GM12878 (cell line): ENCODE results near the gene CTSA. TPM values are rescaled to one million over a fixed set of nuclear protein-coding genes. Genes with fewer than 3 reads are reported as not detected.

ENCODE experiments used
- CBX5 ChIP-seq: sonication (generic); IDR thresholded peaks from 2 replicates; pipeline ENCODE4 v1.6.1; 2016; ENCODE audit warnings: low read depth, moderate library complexity, mild to moderate bottlenecking, inconsistent platforms
- EP300 ChIP-seq, 2 experiments: fragments of 150-350 bp in 1 of 2; IDR thresholded peaks; 2 replicates each; pipeline ENCODE4 v1.6.1; 2011 to 2012; ENCODE audit warnings: low read depth in 2 of 2, low read length in 2 of 2, borderline replicate concordance in 1 of 2, improper control_type of control experiment in 1 of 2, inconsistent platforms in 1 of 2; ENCODE audit not compliant: control insufficient read depth in 1 of 2
- GABPA ChIP-seq: IDR thresholded peaks from 2 replicates; pipeline ENCODE4 v1.6.1; 2014; ENCODE audit warnings: antibody characterized with exemption, low read depth, mild to moderate bottlenecking, inconsistent platforms
- KDM1A ChIP-seq: fragments of 200-600 bp; sonication (generic); IDR thresholded peaks from 2 replicates; pipeline ENCODE4 v1.6.1; 2016; ENCODE audit warnings: borderline replicate concordance
- NBN ChIP-seq: fragments of 450-650 bp; IDR thresholded peaks from 2 replicates; pipeline ENCODE4 v1.6.1; 2016
- PML ChIP-seq: IDR thresholded peaks from 2 replicates; pipeline ENCODE4 v1.6.1; 2012; ENCODE audit warnings: low read length, inconsistent platforms
- POLR2AphosphoS5 ChIP-seq: IDR thresholded peaks from 2 replicates; pipeline ENCODE4 v1.6.1; 2011; ENCODE audit warnings: mild to moderate bottlenecking, low read length, inconsistent platforms
- RUNX3 ChIP-seq: IDR thresholded peaks from 2 replicates; pipeline ENCODE4 v1.6.1; 2012; ENCODE audit warnings: low read length, inconsistent platforms
- SUPT20H ChIP-seq: IDR thresholded peaks from 2 replicates; pipeline ENCODE4 v1.6.1; 2011; ENCODE audit warnings: low read depth, mild to moderate bottlenecking, low read length, moderate library complexity, borderline replicate concordance; ENCODE audit not compliant: control insufficient read depth
- polyA plus RNA-seq, 11 experiments: library from polyadenylated mRNA; depleted of rRNA in 4 of 11; unstranded in 6 of 11; stranded (reverse) in 5 of 11; fragments of >200 nt; fragmentation: Nextera tagmentation in 4 of 11; fragmentation: Illumina TruSeq in 1 of 11; extraction: Ambion mirVana in 4 of 11; extraction: Trizol in 1 of 11; gene quantifications; 1 replicate in 1 of 11; 2 replicates in 10 of 11; pipeline versions ENCODE4 v1.2.1 to v1.2.3, GENCODE V29; 2011 to 2016; ENCODE audit warnings: inconsistent platforms in 2 of 11, missing spikeins in 2 of 11, low read depth in 1 of 11
- total RNA-seq, 4 experiments: library from RNA; depleted of rRNA in 3 of 4; stranded (reverse); fragments of >200 nt in 3 of 4; fragmentation: Illumina TruSeq in 1 of 4; extraction: Trizol in 1 of 4; gene quantifications; 2 replicates each; pipeline versions ENCODE4 v1.2.1 to v1.2.3, GENCODE V29; 2013 to 2021
- TF ChIP-seq, protein P1 (sequence below): IDR thresholded peaks from 2 replicates; pipeline ENCODE4 v1.6.1; 2011; ENCODE audit warnings: borderline replicate concordance, low read depth, mild to moderate bottlenecking, moderate library complexity, low read length; ENCODE audit not compliant: insufficient read depth, poor library complexity, severe bottlenecking
- TF ChIP-seq, protein P2 (sequence below): fragments of 150-350 bp; IDR thresholded peaks from 2 replicates; pipeline ENCODE4 v1.6.1; 2016; ENCODE audit warnings: low read depth, low read length

Gene CTSA
- total and polyA plus RNA-seq, 10 of the 15 experiments (the other 5 are each of a cell fraction or from before 2014, with no cell fraction given), result 7.1 to 67.0 (median 36.2) TPM

DNA sequence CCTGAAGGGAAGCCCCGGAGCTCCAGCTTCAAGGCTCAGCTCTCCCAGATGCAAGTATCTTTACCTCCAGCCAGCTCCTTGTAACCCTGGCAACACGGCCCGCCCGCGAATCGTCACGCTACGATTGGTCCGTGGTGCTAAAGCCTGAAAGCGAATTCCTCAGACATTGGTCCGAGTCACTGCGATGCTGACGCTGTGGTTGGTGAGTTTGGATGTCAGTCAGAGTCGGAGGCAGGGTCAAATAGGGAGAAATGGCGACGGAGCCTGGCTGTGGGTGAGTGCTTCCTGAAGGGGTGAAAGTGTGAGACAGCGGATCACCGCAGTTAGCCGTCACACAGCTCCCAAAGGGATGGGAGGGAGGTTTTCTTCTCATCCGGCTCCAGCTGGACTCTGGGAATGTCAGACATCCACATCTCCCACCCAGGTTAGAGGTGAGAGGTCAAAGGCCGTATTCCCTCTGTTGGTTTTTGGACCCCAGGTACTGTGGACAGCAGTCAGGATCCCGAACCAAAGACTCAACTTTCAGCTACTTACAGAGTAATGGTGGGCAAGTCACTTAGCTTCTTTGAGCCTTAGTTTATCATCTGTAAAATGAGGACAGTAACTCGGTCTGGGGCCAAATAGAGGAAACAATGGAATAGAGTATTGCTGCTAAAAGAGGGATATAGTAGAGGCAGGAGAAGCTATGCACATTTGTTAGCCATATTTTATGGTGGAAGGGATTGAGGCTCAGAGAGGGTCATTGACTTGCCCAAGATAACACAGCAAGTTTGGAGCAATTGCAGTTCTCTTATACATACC is 9.9 kb upstream of the CTSA start, which contains the start of gene ZSWIM1 (continued):
- TF ChIP-seq, protein P1, sequence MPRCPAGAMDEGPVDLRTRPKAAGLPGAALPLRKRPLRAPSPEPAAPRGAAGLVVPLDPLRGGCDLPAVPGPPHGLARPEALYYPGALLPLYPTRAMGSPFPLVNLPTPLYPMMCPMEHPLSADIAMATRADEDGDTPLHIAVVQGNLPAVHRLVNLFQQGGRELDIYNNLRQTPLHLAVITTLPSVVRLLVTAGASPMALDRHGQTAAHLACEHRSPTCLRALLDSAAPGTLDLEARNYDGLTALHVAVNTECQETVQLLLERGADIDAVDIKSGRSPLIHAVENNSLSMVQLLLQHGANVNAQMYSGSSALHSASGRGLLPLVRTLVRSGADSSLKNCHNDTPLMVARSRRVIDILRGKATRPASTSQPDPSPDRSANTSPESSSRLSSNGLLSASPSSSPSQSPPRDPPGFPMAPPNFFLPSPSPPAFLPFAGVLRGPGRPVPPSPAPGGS, result no peak
- TF ChIP-seq EP300 (IDR thresholded peaks at IDR 0.05; ENCODE audit: borderline replicate concordance in 1 of 2, control insufficient read depth in 1 of 2, low read depth in 2 of 2, low read length in 2 of 2) (no peak), PML (peak; percentile 88), SUPT20H (no peak), CBX5 (no peak), NBN (peak; percentile 51; the same call in 1 of the 2 replicates), GABPA (no peak), KDM1A (no peak), POLR2AphosphoS5 (peak; percentile 98), RUNX3 (peak; percentile 55; the same call in 1 of the 2 replicates)
- TF ChIP-seq, protein P2, sequence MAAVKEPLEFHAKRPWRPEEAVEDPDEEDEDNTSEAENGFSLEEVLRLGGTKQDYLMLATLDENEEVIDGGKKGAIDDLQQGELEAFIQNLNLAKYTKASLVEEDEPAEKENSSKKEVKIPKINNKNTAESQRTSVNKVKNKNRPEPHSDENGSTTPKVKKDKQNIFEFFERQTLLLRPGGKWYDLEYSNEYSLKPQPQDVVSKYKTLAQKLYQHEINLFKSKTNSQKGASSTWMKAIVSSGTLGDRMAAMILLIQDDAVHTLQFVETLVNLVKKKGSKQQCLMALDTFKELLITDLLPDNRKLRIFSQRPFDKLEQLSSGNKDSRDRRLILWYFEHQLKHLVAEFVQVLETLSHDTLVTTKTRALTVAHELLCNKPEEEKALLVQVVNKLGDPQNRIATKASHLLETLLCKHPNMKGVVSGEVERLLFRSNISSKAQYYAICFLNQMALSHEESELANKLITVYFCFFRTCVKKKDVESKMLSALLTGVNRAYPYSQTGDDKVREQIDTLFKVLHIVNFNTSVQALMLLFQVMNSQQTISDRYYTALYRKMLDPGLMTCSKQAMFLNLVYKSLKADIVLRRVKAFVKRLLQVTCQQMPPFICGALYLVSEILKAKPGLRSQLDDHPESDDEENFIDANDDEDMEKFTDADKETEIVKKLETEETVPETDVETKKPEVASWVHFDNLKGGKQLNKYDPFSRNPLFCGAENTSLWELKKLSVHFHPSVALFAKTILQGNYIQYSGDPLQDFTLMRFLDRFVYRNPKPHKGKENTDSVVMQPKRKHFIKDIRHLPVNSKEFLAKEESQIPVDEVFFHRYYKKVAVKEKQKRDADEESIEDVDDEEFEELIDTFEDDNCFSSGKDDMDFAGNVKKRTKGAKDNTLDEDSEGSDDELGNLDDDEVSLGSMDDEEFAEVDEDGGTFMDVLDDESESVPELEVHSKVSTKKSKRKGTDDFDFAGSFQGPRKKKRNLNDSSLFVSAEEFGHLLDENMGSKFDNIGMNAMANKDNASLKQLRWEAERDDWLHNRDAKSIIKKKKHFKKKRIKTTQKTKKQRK, result peak; percentile 81
